ENCODE data around the gene TNNT3.

Gene TNNT3

GRCh38 chr11:1920128-1920908 lies 815 bp downstream of the TNNT3 start:
- H3K27ac Mint-ChIP-seq = peak overlapping the region; percentile 25 to 69 (median 66)
- peaks cover 50% of the 10 kb centered on the region for H3K4me1 Mint-ChIP-seq
- no peaks in the 10 kb centered on the region for H3K36me3 Mint-ChIP-seq (ENCODE audit: low read depth)
- no peaks in the 10 kb centered on the region for H3K9me3 Mint-ChIP-seq
- TF ChIP-seq, protein P1, sequence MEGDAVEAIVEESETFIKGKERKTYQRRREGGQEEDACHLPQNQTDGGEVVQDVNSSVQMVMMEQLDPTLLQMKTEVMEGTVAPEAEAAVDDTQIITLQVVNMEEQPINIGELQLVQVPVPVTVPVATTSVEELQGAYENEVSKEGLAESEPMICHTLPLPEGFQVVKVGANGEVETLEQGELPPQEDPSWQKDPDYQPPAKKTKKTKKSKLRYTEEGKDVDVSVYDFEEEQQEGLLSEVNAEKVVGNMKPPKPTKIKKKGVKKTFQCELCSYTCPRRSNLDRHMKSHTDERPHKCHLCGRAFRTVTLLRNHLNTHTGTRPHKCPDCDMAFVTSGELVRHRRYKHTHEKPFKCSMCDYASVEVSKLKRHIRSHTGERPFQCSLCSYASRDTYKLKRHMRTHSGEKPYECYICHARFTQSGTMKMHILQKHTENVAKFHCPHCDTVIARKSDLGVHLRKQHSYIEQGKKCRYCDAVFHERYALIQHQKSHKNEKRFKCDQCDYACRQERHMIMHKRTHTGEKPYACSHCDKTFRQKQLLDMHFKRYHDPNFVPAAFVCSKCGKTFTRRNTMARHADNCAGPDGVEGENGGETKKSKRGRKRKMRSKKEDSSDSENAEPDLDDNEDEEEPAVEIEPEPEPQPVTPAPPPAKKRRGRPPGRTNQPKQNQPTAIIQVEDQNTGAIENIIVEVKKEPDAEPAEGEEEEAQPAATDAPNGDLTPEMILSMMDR (IDR thresholded peaks at IDR 0.05; ENCODE audit: unreplicated experiment in 3 of 3) = no peak
- peak overlapping the region; percentile 37 to 91 (median 87) for H3K4me3 Mint-ChIP-seq
- no peaks in the 10 kb centered on the region for H3K27me3 Mint-ChIP-seq (ENCODE audit: low read depth)

DNA sequence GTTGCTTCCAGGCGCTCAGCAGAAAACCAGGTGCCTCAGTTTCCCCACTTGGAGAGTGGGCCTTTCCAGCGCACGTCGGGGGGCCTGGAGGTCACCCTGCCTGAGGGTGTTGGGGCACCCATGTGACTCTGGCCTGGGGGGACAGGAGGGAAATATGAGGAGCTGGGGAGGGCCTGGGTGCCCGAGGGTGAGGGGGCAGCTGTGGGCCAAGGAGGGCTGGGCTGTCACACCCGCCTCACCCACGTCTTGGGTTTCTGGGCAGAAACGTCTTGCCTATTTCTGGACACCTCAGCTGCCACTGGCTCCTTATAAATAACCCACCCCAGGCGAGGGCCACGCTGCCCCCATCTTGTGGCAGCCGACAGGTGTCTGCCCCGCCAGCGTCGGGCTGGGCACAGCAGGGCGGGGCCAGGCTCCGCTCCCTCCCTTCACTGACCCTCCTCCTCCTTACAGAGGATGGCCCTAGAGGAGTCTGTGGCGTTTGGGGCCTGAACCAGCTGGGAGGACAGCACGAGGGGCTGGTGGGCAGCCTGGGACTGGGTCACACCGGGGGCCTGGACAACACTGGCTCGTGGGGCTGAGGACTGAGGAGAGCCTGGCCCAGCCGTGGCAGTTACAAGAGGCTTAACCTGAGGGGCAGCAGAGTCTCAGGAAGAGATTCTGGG lies 1.5 kb downstream of the TNNT3 start:
- H3K27me3 Mint-ChIP-seq (ENCODE audit: low read depth) = no peaks in the 10 kb centered on the region
- H3K27ac Mint-ChIP-seq = peak overlapping the region; percentile 80 to 99 (median 95)
- TF ChIP-seq, protein P1 (IDR thresholded peaks at IDR 0.05; ENCODE audit: unreplicated experiment in 3 of 3) = no peak
- peaks cover 44% of the 10 kb centered on the region for H3K4me1 Mint-ChIP-seq
- no peaks in the 10 kb centered on the region for H3K36me3 Mint-ChIP-seq (ENCODE audit: low read depth)
- peak overlapping the region; percentile 58 to 91 (median 87) for H3K4me3 Mint-ChIP-seq
- H3K9me3 Mint-ChIP-seq = no peaks in the 10 kb centered on the region

GRCh38 chr11:1921574-1922141 lies 2.2 kb downstream of the TNNT3 start:
- TF ChIP-seq, protein P1 (IDR thresholded peaks at IDR 0.05; ENCODE audit: unreplicated experiment in 3 of 3) = no peak
- H3K9me3 Mint-ChIP-seq = no peaks in the 10 kb centered on the region
- H3K36me3 Mint-ChIP-seq (ENCODE audit: low read depth) = no peaks in the 10 kb centered on the region

GRCh38 chr11:1922481-1923081 lies 3.1 kb downstream of the TNNT3 start:
- Mint-ChIP-seq H3K27me3 (ENCODE audit: low read depth) (no peaks in the 10 kb centered on the region), H3K27ac (peak overlapping the region; percentile 38 to 99 (median 95)), H3K36me3 (ENCODE audit: low read depth) (no peaks in the 10 kb centered on the region), H3K9me3 (no peaks in the 10 kb centered on the region), H3K4me1 (peaks cover 46% of the 10 kb centered on the region), H3K4me3 (peak overlapping the region in 2 of 3 experiments; percentile 87 to 91)
- TF ChIP-seq, protein P1 (IDR thresholded peaks at IDR 0.05; ENCODE audit: unreplicated experiment in 3 of 3) = no peak

More at GRCh38 chr11:1921574-1922141, 2.2 kb downstream of the TNNT3 start:
- Mint-ChIP-seq H3K4me3 (peak overlapping the region in 2 of 3 experiments; percentile 87 to 91), H3K4me1 (peaks cover 49% of the 10 kb centered on the region), H3K27ac (peak overlapping the region; percentile 80 to 99 (median 95)), H3K27me3 (ENCODE audit: low read depth) (no peaks in the 10 kb centered on the region)

GRCh38 chr11:1923201-1923956 lies 3.9 kb downstream of the TNNT3 start:
- Mint-ChIP-seq H3K9me3 (no peaks in the 10 kb centered on the region), H3K36me3 (ENCODE audit: low read depth) (no peaks in the 10 kb centered on the region), H3K4me3 (peak overlapping the region in 2 of 3 experiments; percentile 87 to 91), H3K27me3 (ENCODE audit: low read depth) (no peaks in the 10 kb centered on the region), H3K4me1 (peaks cover 46% of the 10 kb centered on the region), H3K27ac (peak overlapping the region; percentile 38 to 99 (median 95))
- TF ChIP-seq, protein P1 (IDR thresholded peaks at IDR 0.05; ENCODE audit: unreplicated experiment in 3 of 3) = no peak
